Measurements from ENCODE around the gene LMF1. TPM values are rescaled to one million over a fixed set of nuclear protein-coding genes. Genes with fewer than 3 reads are reported as not detected.

Gene LMF1
- total and polyA plus RNA-seq, 9 of the 15 experiments (the other 6 are each of a cell fraction or from before 2014, with no cell fraction given) = 0.11 to 1.6 (median 0.55) TPM; not detected in 1

DNA sequence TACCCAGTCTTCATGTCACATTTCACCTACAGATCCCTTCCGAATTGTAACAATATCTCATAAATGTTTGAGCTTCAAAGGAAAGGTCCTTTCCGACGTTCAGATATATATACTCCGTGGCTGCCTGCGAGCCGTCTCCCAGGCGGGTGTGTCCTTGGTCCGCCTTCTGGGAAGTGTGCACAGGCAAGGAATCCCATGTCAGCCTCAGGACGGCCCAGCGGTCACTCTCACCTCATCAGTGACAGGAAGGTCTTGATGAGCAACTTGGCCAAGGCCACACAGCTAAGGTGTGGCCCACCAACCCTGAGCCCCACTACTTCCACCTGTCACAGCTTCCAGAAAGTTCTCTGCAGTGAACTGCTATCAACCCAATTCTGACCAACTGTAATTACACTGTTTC lies 4.3 kb downstream of the LMF1 start:
- no peak for FAIRE-seq
- POLR2A ChIA-PET = no interaction called here
- Histone ChIP-seq H3K79me2 (ENCODE audit: control insufficient read depth, insufficient read depth, low read length) (0 out of 3 replicates have a peak, but pooled peaks cover 8% of the 10 kb centered on the region), H3K27me3 (ENCODE audit: control insufficient read depth in 2 of 2, insufficient read depth in 2 of 2, low read length in 2 of 2) (peaks cover 4 to 11% of the 10 kb centered on the region in 2 experiments; a peak in 4 of 5 replicates), H2AFZ (ENCODE audit: low read depth, low read length) (no peak overlapping the region), H3K9ac (ENCODE audit: insufficient read depth in 1 of 2, low read depth in 2 of 2, low read length in 2 of 2) (no peak overlapping the region), H3K9me1 (ENCODE audit: control insufficient read depth, insufficient read depth, low read length) (no peaks in the 10 kb centered on the region), H4K20me1 (replicated peaks; ENCODE audit: control insufficient read depth, insufficient read depth, low read length) (peaks cover 5% of the 10 kb centered on the region; the same call in 1 of the 2 replicates), H3K27ac (ENCODE audit: extremely low read depth, low read depth, low read length) (no peak overlapping the region), H3K4me2 (ENCODE audit: insufficient read depth, low read length) (no peak overlapping the region), H3K36me3 (ENCODE audit: control insufficient read depth, insufficient read depth, low read length) (no peaks in the 10 kb centered on the region; the same call in 2 of the 3 replicates), H3K4me3 (no peak overlapping the region), H3K9me3 (replicated peaks; ENCODE audit: control insufficient read depth, insufficient read depth, low read depth, low read length) (no peaks in the 10 kb centered on the region), H3K4me1 (replicated peaks in 1 of 2; ENCODE audit: control insufficient read depth in 2 of 2, insufficient read depth in 2 of 2, low read length in 2 of 2) (peaks cover 4 to 46% of the 10 kb centered on the region in 2 experiments; a peak in 3 of 5 replicates)
- 71% methylated on average over 7 of the region's 10 CpGs for WGBS (ENCODE audit: insufficient coverage, low coverage, missing lambda C conversion rate)
- DNase-seq (ENCODE audit: extremely low read depth in 1 of 4, low spot score in 3 of 4) = no peak
- intact Hi-C loops (cut with micrococcal nuclease) (no loop called here), in situ Hi-C loops (cut with MboI) (no loop called here)
- no TSS peak for BruUV-seq (replicated peaks)
- ATAC-seq = no peak
- CTCF ChIA-PET (ENCODE audit: low intra/inter-chr PET ratio) = no interaction called here
- TF ChIP-seq ZNF830 (CRISPR knock-in tag; IDR thresholded peaks at IDR 0.05) (no peak), ZNF668 (CRISPR knock-in tag; IDR thresholded peaks at IDR 0.05) (no peak), ELF4 (CRISPR knock-in tag; IDR thresholded peaks at IDR 0.05) (no peak), ZFPM2 (CRISPR knock-in tag; IDR thresholded peaks at IDR 0.05) (no peak), RBM15 (IDR thresholded peaks at IDR 0.05; ENCODE audit: insufficient read depth, low read length) (no peak), CBFB (CRISPR knock-in tag; IDR thresholded peaks at IDR 0.05) (no peak), ZNF740 (CRISPR knock-in tag; IDR thresholded peaks at IDR 0.05) (no peak), ZNF740 (tag; IDR thresholded peaks at IDR 0.05) (no peak), SMAD2 (IDR thresholded peaks at IDR 0.05; ENCODE audit: low read depth, low read length) (no peak), NR4A1 (CRISPR knock-in tag; IDR thresholded peaks at IDR 0.05) (no peak), NR4A1 (tag; IDR thresholded peaks at IDR 0.05) (no peak), TAL1 (IDR thresholded peaks at IDR 0.05) (no peak), CUX1 (CRISPR knock-in tag; IDR thresholded peaks at IDR 0.05) (no peak), ZFX (CRISPR knock-in tag; IDR thresholded peaks at IDR 0.05) (no peak), IRF1 (CRISPR knock-in tag; IDR thresholded peaks at IDR 0.05; ENCODE audit: borderline replicate concordance) (no peak), SMAD4 (CRISPR knock-in tag; conservative IDR thresholded peaks at IDR 0.05) (no peak), MAFF (IDR thresholded peaks at IDR 0.05; ENCODE audit: low read length) (no peak), CBX3 (IDR thresholded peaks at IDR 0.05; ENCODE audit: borderline replicate concordance in 1 of 2, low read length in 2 of 2) (no peak)

Measured in K562 (cell line).